ENCODE measurements around the gene ABT1.

The ABT1 gene

DNA sequence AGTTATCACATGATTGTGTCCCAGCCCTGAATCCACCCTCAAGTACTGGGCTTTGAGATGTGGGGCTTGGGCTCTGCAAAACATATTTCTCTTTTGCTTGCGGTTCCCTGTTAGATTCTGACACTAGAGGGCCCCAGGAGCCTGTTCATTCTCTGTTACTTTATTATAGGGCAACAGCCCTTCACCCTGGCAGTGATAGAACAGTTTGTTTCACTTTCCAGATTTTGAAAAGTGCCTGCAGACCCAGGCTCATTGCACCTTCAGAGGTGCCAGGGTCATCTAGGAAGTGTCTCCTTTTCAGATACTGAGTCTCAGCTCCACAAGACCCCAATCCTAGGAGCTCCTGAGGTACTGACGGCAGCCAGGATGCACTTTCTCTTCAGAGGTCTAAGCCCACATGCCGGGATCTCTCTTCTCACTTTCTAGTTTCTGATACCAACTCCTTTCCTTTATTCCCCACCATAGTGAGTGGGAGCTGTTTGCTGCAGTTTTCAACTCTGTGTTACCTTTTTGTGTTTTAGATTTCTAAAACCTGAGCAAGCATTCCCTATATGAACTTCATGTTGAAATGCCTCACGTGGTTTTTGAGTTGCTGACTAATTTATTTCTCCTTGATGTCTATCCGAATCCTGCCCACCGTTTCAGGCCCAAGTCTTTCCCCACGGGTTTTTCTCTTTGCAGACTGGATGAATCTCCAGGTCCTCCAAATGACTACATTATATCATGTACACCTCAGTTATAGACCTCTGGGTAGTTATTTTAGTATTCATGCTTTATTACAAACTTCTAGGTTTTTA, 10.9 kb downstream of the ABT1 start:
- DNase-seq, result peak; percentile 47

DNA sequence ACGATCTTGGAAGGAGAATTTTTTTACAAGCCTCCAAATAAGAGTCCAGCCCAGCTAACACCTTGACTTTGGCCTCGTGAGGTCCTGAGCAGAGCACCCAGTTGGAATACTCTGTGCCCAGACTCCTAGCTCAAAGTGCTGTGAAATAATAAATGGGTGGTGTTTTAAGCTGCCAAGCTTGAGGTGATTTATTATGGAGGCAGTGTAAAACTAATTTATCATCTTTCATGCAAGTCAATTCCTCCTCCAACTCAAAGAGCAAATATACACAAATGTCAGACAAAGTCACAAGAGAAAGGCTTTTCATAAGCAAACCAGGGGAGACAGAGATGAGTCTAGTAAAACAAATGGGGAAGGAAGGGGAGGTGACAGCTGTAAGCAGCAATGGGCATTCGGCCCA, 12.7 kb downstream of the ABT1 start:
- no peak for DNase-seq

- no peak for DNase-seq
Measured at GRCh38 chr6:26611599-26611998, 14.8 kb downstream of the ABT1 start.

- DNase-seq, result no peak
Measured at GRCh38 chr6:26613201-26613600, 16.4 kb downstream of the ABT1 start.

DNA sequence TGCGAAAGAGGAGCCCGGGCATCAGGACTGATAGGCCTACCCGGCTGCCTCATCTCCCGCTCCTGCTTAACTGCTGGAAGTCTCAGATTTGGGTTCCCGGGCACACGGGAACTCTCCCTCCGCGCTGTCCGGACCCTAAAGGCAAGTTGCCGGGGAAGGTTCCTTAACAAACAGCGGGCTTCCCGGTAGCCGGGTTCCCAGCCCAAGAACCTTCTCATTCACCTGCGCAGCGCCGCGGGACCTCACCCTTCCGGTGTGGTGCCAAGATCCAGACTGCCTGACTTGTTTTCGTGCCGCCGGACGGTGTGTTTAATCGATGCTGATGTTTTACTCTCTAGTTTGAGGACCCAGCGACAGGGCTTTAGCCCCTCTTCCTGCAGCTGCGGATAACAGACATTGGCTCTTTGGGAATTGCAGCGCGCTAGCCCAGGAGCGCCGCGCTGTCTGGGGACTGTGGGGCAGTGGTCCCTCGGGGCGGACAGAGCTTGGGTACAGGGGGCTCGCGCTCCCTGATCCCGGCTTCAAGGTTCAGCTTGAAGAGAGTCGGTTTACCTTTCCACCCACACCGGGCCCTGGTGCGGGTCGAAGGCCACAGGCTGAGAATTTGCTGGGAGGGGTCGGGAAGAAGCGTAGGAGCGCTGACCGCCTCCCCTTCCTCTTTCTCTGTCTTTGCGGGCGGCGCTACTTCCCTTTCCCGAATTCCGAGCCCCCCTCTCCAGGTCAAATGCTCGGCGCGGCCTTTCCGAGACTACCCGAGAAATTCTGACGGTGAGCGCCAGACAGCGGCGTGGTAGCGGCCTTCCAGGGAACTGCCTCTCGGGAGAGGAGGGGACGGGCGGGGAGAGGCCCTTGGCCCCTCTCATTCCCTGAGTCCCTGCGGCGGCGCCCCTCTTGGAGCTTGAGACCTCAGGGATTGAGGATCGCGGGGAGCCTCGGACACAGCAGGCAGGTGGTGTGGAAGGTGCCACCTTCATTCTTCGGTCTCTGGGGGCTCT, 17.2 kb downstream of the ABT1 start:
- no peak for DNase-seq

DNA sequence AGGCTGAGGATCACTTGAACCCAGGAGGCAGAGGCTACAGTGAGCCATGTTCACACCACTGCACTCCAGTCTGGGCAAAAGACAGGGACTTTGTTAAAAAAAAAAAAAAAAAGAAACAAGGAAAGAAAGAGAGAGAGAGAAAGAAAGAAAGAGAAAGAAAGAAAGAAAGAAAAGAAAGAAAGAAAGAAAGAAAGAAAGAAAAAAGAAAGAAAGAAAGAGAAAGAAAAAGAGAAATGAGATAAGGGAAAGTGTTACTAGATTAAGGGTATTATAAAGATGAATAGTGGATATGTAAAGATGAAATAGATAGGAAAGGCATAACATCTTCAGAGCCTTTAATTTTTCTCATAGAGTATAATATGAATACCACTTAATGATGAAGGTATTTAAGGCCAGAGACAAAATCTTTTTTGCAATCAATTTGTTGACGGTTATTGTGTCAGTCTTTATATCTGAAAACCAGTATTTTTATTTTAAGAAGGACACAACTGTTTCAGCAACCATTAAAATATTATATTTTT, 26.6 kb downstream of the ABT1 start:
- no peak for DNase-seq

DNA sequence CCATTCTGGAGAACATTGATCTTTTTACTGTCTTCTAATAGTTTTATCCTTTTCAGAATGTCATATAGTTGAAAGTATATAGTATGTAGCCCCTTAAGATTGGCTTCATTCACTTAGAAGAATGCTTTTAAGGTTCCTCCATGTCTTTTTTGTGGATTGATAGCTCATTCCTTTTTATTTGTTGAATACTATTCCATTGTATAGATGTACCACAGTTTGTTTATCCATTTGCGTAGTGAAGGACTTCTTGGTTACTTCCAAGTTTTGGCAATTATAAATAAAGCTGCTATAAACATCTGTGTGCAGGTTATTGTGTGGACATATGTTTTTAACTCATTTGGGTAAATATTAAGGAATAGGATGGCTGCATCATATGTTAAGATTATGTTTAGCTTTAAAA, 27.8 kb downstream of the ABT1 start:
- no peak for DNase-seq

GRCh38 chr6:26627843-26628242, 31.1 kb downstream of the ABT1 start:
- DNase-seq, result no peak

DNA sequence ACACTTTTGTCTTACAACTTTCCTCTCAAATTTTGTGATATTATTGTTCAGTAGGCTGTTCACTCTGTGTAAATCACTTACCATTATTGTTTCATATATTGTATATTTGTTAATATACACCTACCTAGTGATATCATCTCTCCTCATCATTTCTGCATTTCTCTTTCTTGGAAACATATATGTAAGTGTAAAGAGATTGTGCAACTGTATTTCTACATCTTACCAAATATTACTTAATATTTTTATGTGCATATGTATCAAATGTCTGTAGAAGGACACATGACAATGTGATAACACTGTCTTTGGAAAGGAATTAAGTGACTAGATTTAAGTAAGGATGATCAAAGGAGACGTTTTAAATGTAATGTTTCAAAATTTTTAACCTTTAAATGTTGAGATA, 32.6 kb downstream of the ABT1 start:
- DNase-seq, result no peak

GRCh38 chr6:26640806-26641205, 44.1 kb downstream of the ABT1 start:
- DNase-seq, result no peak

- DNase-seq, result no peak
Measured at GRCh38 chr6:26646074-26646473, 49.3 kb downstream of the ABT1 start.

All from NCI-H510A (cell line).